OCI-M1 (cell line): ENCODE results near the gene HMCES.
"Not testable (repeated sequence)": the region's sequence is repeated elsewhere in the genome, so short reads cannot be mapped to it uniquely, and the experiment has no call there.

Experiments used
- DNase-seq: peaks from one replicate; lab custom pipeline; 2025; lab: John Stamatoyannopoulos, UW

Gene HMCES

GRCh38 chr3:129259612-129260477 is 18.8 kb upstream of the HMCES start:
- no peak for DNase-seq

- no peak for DNase-seq
Observed at GRCh38 chr3:129260606-129261005, 18.1 kb upstream of the HMCES start.

- no peak for DNase-seq
Observed at GRCh38 chr3:129261894-129262293, 16.8 kb upstream of the HMCES start.

GRCh38 chr3:129263161-129263910 is 15.3 kb upstream of the HMCES start:
- DNase-seq: no peak

- not testable (repeated sequence) for DNase-seq
Observed at GRCh38 chr3:129264994-129265393, 13.7 kb upstream of the HMCES start.

GRCh38 chr3:129266651-129267050 is 12.0 kb upstream of the HMCES start:
- DNase-seq: no peak

GRCh38 chr3:129268396-129268795 is 10.3 kb upstream of the HMCES start:
- no peak for DNase-seq

- no peak for DNase-seq
Observed at GRCh38 chr3:129271674-129272073, 7.0 kb upstream of the HMCES start.

- DNase-seq: no peak
Observed at GRCh38 chr3:129276385-129276784, 2.3 kb upstream of the HMCES start.

GRCh38 chr3:129277829-129278271 is 820 bp upstream of the HMCES start:
- DNase-seq: peak; percentile 55

- DNase-seq: peak; percentile 55
Observed at GRCh38 chr3:129278966-129279906, 566 bp downstream of the HMCES start.

GRCh38 chr3:129280183-129280582 is 1.5 kb downstream of the HMCES start:
- DNase-seq: no peak

GRCh38 chr3:129281726-129282125 is 3.1 kb downstream of the HMCES start:
- no peak for DNase-seq

GRCh38 chr3:129282727-129283327 is 4.2 kb downstream of the HMCES start:
- DNase-seq: no peak

- no peak for DNase-seq
Observed at GRCh38 chr3:129286081-129286480, 7.4 kb downstream of the HMCES start.

GRCh38 chr3:129288446-129288845 is 9.8 kb downstream of the HMCES start:
- no peak for DNase-seq

GRCh38 chr3:129289201-129289921 is 10.7 kb downstream of the HMCES start:
- DNase-seq: no peak

GRCh38 chr3:129291236-129291886 is 12.7 kb downstream of the HMCES start:
- no peak for DNase-seq

- no peak for DNase-seq
Observed at GRCh38 chr3:129295286-129295685, 16.6 kb downstream of the HMCES start.
